HepG2 (cell line): Measurements from ENCODE around the gene CORT. TPM values are rescaled to one million over a fixed set of nuclear protein-coding genes. Genes with fewer than 3 reads are reported as not detected.
A peak's percentile ranks its signal among the peaks of the same experiment; 100 is the strongest.

Source experiments
- SETDB1 ChIP-seq: sonication (generic); formaldehyde crosslinking; IDR thresholded peaks from 2 replicates; pipeline ENCODE4 v1.5.1; 2020; ENCODE audit warnings: missing genetic modification reagents, mild to moderate bottlenecking, borderline replicate concordance
- polyA plus RNA-seq, 8 experiments: library from polyadenylated mRNA; depleted of rRNA in 3 of 8; stranded (reverse) in 7 of 8; unstranded in 1 of 8; fragments of >200 nt; fragmentation: Illumina TruSeq in 4 of 8; extraction: Trizol in 4 of 8; gene quantifications; 2 replicates each; pipeline versions ENCODE4 v1.2.1 to v1.2.3, GENCODE V29; 2011 to 2016; ENCODE audit warnings: low read depth in 4 of 8, missing spikeins in 1 of 8, mixed read lengths in 1 of 8; ENCODE audit not compliant: insufficient read depth in 1 of 8
- total RNA-seq, 5 experiments: library from RNA; depleted of rRNA; stranded (reverse); fragments of >200 nt; fragmentation: Illumina TruSeq; extraction: Trizol; gene quantifications; 2 replicates each; pipeline ENCODE4 v1.2.3, GENCODE V29; 2016; ENCODE audit warnings: low read depth in 1 of 5
- TF ChIP-seq, protein P1 (sequence below): sonication (generic); formaldehyde crosslinking; IDR thresholded peaks from 2 replicates; pipeline ENCODE4 v1.5.1; 2020; ENCODE audit warnings: mild to moderate bottlenecking, missing genetic modification reagents, borderline replicate concordance
- TF ChIP-seq, protein P2 (sequence below): sonication (generic); formaldehyde crosslinking; IDR thresholded peaks from 2 replicates; pipeline ENCODE4 v1.5.1; 2020; ENCODE audit warnings: mild to moderate bottlenecking, missing genetic modification reagents, borderline replicate concordance
- TF ChIP-seq, protein P3 (sequence below), 2 experiments: sonication (generic) in 1 of 2; formaldehyde crosslinking in 1 of 2; IDR thresholded peaks; 2 replicates each; pipeline versions ENCODE4 v1.6.1 to v1.9.0; 2014 to 2022; ENCODE audit warnings: antibody characterized with exemption in 1 of 2, borderline replicate concordance in 1 of 2, inconsistent platforms in 1 of 2, low read depth in 1 of 2, missing genetic modification reagents in 1 of 2

CORT gene
- total and polyA plus RNA-seq, 2 of the 13 experiments (the other 11 are each of a cell fraction or from before 2014, with no cell fraction given) = 0.11 to 0.62 TPM

DNA sequence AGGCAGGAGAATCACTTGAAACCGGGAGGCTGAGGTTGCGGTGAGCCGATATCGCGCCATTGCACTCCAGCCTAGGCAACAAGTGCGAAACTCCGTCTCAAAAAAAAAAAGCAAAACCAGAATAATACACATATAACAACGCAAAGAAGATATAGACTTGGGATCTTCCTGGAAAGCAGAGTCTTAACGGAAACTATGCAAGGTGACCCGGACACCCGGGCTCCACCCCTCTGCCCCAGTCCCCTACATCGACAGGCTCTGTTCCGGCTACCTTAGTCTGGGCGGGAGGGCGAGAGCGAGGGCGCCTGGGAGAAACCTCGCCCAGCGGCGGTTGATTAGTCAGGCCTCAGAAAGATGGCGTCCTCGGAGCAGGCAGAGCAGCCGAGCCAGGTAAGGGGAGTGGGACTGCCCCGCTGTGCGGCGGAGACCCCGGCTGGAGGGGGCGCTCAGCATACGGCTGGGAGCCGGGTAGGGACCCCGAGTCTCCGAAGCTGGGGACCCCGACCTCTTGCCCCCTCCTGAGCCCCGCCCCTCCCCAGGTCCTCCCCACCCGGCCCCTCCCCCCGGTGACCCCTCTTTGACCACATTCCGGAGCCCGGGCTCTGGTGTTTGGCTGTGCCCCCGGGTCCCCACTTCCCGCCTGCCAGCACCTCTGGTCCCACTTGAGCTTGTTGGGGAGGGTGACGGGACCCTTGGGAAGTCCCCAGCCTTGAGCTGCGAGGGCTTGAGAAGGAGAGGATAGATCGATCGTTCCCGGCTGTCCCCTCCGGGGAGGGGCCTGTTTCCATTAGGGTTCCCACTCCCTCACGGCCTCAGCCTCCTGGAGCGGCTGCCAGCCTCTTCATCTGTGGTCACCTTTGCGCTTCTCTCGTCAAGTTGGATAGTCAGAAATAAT is 25.0 kb downstream of the CORT start, which contains the start of gene PEX14 (continued):
- TF ChIP-seq, protein P1, sequence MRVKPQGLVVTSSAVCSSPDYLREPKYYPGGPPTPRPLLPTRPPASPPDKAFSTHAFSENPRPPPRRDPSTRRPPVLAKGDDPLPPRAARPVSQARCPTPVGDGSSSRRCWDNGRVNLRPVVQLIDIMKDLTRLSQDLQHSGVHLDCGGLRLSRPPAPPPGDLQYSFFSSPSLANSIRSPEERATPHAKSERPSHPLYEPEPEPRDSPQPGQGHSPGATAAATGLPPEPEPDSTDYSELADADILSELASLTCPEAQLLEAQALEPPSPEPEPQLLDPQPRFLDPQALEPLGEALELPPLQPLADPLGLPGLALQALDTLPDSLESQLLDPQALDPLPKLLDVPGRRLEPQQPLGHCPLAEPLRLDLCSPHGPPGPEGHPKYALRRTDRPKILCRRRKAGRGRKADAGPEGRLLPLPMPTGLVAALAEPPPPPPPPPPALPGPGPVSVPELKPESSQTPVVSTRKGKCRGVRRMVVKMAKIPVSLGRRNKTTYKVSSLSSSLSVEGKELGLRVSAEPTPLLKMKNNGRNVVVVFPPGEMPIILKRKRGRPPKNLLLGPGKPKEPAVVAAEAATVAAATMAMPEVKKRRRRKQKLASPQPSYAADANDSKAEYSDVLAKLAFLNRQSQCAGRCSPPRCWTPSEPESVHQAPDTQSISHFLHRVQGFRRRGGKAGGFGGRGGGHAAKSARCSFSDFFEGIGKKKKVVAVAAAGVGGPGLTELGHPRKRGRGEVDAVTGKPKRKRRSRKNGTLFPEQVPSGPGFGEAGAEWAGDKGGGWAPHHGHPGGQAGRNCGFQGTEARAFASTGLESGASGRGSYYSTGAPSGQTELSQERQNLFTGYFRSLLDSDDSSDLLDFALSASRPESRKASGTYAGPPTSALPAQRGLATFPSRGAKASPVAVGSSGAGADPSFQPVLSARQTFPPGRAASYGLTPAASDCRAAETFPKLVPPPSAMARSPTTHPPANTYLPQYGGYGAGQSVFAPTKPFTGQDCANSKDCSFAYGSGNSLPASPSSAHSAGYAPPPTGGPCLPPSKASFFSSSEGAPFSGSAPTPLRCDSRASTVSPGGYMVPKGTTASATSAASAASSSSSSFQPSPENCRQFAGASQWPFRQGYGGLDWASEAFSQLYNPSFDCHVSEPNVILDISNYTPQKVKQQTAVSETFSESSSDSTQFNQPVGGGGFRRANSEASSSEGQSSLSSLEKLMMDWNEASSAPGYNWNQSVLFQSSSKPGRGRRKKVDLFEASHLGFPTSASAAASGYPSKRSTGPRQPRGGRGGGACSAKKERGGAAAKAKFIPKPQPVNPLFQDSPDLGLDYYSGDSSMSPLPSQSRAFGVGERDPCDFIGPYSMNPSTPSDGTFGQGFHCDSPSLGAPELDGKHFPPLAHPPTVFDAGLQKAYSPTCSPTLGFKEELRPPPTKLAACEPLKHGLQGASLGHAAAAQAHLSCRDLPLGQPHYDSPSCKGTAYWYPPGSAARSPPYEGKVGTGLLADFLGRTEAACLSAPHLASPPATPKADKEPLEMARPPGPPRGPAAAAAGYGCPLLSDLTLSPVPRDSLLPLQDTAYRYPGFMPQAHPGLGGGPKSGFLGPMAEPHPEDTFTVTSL = no peak
- TF ChIP-seq, protein P2, sequence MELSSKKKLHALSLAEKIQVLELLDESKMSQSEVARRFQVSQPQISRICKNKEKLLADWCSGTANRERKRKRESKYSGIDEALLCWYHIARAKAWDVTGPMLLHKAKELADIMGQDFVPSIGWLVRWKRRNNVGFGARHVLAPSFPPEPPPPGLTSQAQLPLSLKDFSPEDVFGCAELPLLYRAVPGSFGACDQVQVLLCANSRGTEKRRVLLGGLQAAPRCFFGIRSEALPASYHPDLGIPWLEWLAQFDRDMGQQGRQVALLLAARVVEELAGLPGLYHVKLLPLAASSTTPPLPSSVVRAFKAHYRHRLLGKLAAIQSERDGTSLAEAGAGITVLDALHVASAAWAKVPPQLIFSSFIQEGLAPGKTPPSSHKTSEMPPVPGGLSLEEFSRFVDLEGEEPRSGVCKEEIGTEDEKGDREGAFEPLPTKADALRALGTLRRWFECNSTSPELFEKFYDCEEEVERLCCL (CRISPR knock-in tag) = 0 out of 2 replicates have a peak, but pooled peaks have one; percentile 54
- TF ChIP-seq, protein P3, sequence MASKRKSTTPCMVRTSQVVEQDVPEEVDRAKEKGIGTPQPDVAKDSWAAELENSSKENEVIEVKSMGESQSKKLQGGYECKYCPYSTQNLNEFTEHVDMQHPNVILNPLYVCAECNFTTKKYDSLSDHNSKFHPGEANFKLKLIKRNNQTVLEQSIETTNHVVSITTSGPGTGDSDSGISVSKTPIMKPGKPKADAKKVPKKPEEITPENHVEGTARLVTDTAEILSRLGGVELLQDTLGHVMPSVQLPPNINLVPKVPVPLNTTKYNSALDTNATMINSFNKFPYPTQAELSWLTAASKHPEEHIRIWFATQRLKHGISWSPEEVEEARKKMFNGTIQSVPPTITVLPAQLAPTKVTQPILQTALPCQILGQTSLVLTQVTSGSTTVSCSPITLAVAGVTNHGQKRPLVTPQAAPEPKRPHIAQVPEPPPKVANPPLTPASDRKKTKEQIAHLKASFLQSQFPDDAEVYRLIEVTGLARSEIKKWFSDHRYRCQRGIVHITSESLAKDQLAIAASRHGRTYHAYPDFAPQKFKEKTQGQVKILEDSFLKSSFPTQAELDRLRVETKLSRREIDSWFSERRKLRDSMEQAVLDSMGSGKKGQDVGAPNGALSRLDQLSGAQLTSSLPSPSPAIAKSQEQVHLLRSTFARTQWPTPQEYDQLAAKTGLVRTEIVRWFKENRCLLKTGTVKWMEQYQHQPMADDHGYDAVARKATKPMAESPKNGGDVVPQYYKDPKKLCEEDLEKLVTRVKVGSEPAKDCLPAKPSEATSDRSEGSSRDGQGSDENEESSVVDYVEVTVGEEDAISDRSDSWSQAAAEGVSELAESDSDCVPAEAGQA (IDR thresholded peaks at IDR 0.05; ENCODE audit: low read depth) = peak; percentile 84
- TF ChIP-seq, protein P3 (CRISPR knock-in tag; IDR thresholded peaks at IDR 0.05; ENCODE audit: borderline replicate concordance) = no peak
- TF ChIP-seq SETDB1 (CRISPR knock-in tag) = no peak
